CD4-positive, alpha-beta T cell (primary cell): Measurements from ENCODE around the gene MAGEC1. TPM values are rescaled to one million over a fixed set of nuclear protein-coding genes. Genes with fewer than 3 reads are reported as not detected.

Experiments
- ATAC-seq: fragments of 200-7000 bp; cut with Tn5 transposase; one replicate; pipeline ENCODE4 v1.10.0; 2022; ENCODE audit warnings: mild to moderate bottlenecking; ENCODE audit not compliant: poor library complexity
- CTCF ChIA-PET: fragments of 350-600 bp; sonication (Branson Sonifier 250); formaldehyde crosslinking; loops from one replicate; lab custom pipeline; 2021; ENCODE audit warnings: antibody characterized with exemption, inconsistent platforms; lab: Charles Lee
- POLR2A ChIA-PET: fragments of 350-600 bp; sonication (Branson Sonifier 250); formaldehyde crosslinking; loops from one replicate; lab custom pipeline; 2021; ENCODE audit warnings: antibody characterized with exemption, inconsistent platforms; lab: Charles Lee
- DNase-seq, 14 experiments: peaks; one replicate each; pipeline ENCODE4 v3.0.0-alpha.2; 2013 to 2020; ENCODE audit warnings: mixed read lengths in 2 of 14
- H3K27ac ChIP-seq, 2 donors: one replicate each; pipeline versions ENCODE4 v1.5.1 to v1.7.0; 2013; ENCODE audit warnings: low read length in 2 of 2, low read depth in 1 of 2, mild to moderate bottlenecking in 1 of 2
- H3K27me3 ChIP-seq, 2 experiments: 1 replicate in 1 of 2; 2 replicates in 1 of 2; pipeline versions ENCODE4 v1.6.1 to v1.7.0; 2013; ENCODE audit warnings: low read length in 2 of 2, control low read depth in 1 of 2, mild to moderate bottlenecking in 1 of 2, moderate library complexity in 1 of 2; ENCODE audit not compliant: insufficient read depth in 2 of 2, control insufficient read depth in 1 of 2
- H3K36me3 ChIP-seq: one replicate; pipeline ENCODE4 v1.6.1; 2013; ENCODE audit warnings: low read length, control low read depth; ENCODE audit not compliant: insufficient read depth
- H3K4me1 ChIP-seq: one replicate; pipeline ENCODE4 v1.6.1; 2013; ENCODE audit warnings: low read length, control low read depth; ENCODE audit not compliant: insufficient read depth
- H3K4me3 ChIP-seq: one replicate; pipeline ENCODE4 v1.5.1; 2013; ENCODE audit warnings: mild to moderate bottlenecking, low read length, moderate library complexity
- H3K9me3 ChIP-seq, 2 experiments: 1 replicate in 1 of 2; 2 replicates in 1 of 2; pipeline versions ENCODE4 v1.6.1 to v1.7.0; 2013; ENCODE audit warnings: low read length in 2 of 2, mild to moderate bottlenecking in 2 of 2, control low read depth in 1 of 2, moderate library complexity in 1 of 2; ENCODE audit not compliant: control insufficient read depth in 1 of 2, insufficient read depth in 1 of 2
- H3K27ac Mint-ChIP-seq: one replicate; pipeline ENCODE4 v1.8.0; 2020; ENCODE audit warnings: mixed read lengths
- H3K27me3 Mint-ChIP-seq: one replicate; pipeline ENCODE4 v1.8.0; 2021; ENCODE audit warnings: mixed read lengths
- H3K36me3 Mint-ChIP-seq: one replicate; pipeline ENCODE4 v1.8.0; 2021; ENCODE audit warnings: low read depth, mixed read lengths
- H3K4me1 Mint-ChIP-seq: one replicate; pipeline ENCODE4 v1.8.0; 2021; ENCODE audit warnings: low read depth, mixed read lengths
- H3K4me3 Mint-ChIP-seq: one replicate; pipeline ENCODE4 v1.8.0; 2020; ENCODE audit warnings: mild to moderate bottlenecking, mixed read lengths
- H3K9me3 Mint-ChIP-seq: one replicate; pipeline ENCODE4 v1.8.0; 2020; ENCODE audit warnings: mixed read lengths
- CTCF ChIP-seq: fragments of 200-600 bp; IDR thresholded peaks from one replicate; pipeline ENCODE4 v1.8.0; 2022; ENCODE audit warnings: antibody characterized with exemption, mild to moderate bottlenecking
- intact Hi-C, 2 experiments: fragments of 100-400 bp; cut with DNase I in 1 of 2; cut with micrococcal nuclease in 1 of 2; formaldehyde crosslinking; loops; one replicate each; pipeline versions ENCODE4 v1.15.1 to v1.9.0; 2023 to 2025; cut with DNase I, micrococcal nuclease
- total RNA-seq, 174 experiments: library from RNA in 2 of 174; stranded (reverse) in 2 of 174; gene quantifications; one replicate each; pipeline ENCODE4 v1.2.3 and lab custom pipeline; 2021 to 2026

MAGEC1 gene
- total RNA-seq, 2 experiments from 2014 or later = not detected

GRCh38 chrX:141936080-141936479 lies 32.4 kb downstream of the MAGEC1 start:
- DNase-seq = no peak
- no peaks in the 10 kb centered on the region for H3K9me3 ChIP-seq
- no peaks in the 10 kb centered on the region for H3K36me3 Mint-ChIP-seq
- H3K4me3 Mint-ChIP-seq = no peak overlapping the region
- CTCF ChIA-PET = no interaction called here
- no peak overlapping the region for H3K27ac Mint-ChIP-seq
- no peak overlapping the region for H3K4me3 ChIP-seq
- H3K27me3 ChIP-seq = no peaks in the 10 kb centered on the region
- no peak overlapping the region for H3K27ac ChIP-seq
- no peaks in the 10 kb centered on the region for H3K4me1 ChIP-seq
- POLR2A ChIA-PET = no interaction called here
- H3K4me1 Mint-ChIP-seq = no peaks in the 10 kb centered on the region
- H3K9me3 Mint-ChIP-seq = no peaks in the 10 kb centered on the region
- intact Hi-C loops = no loop called here
- H3K27me3 Mint-ChIP-seq = no peaks in the 10 kb centered on the region
- TF ChIP-seq CTCF = no peak
- no peak for ATAC-seq
- no peaks in the 10 kb centered on the region for H3K36me3 ChIP-seq

GRCh38 chrX:141941234-141941633 lies 37.5 kb downstream of the MAGEC1 start:
- H3K27me3 Mint-ChIP-seq = no peaks in the 10 kb centered on the region
- no peak overlapping the region for H3K27ac ChIP-seq
- intact Hi-C loops = no loop called here
- TF ChIP-seq CTCF = no peak
- H3K4me1 ChIP-seq = no peaks in the 10 kb centered on the region
- H3K9me3 ChIP-seq = no peaks in the 10 kb centered on the region
- DNase-seq (no peak), ATAC-seq (no peak)
- no peak overlapping the region for H3K4me3 Mint-ChIP-seq
- H3K9me3 Mint-ChIP-seq = peaks cover 2% of the 10 kb centered on the region
- ChIA-PET POLR2A (no interaction called here), CTCF (no interaction called here)
- H3K36me3 ChIP-seq = no peaks in the 10 kb centered on the region
- no peaks in the 10 kb centered on the region for H3K4me1 Mint-ChIP-seq
- H3K36me3 Mint-ChIP-seq = no peaks in the 10 kb centered on the region
- H3K27ac Mint-ChIP-seq = no peak overlapping the region
- H3K4me3 ChIP-seq = no peak overlapping the region
- no peaks in the 10 kb centered on the region for H3K27me3 ChIP-seq

- DNase-seq (no peak), ATAC-seq (no peak)
- intact Hi-C loops = no loop called here
- no peaks in the 10 kb centered on the region for H3K4me1 Mint-ChIP-seq
- no peaks in the 10 kb centered on the region for H3K27me3 Mint-ChIP-seq
- Histone ChIP-seq H3K9me3 (no peaks in the 10 kb centered on the region), H3K36me3 (no peaks in the 10 kb centered on the region), H3K27ac (no peak overlapping the region), H3K4me3 (no peak overlapping the region), H3K27me3 (no peaks in the 10 kb centered on the region), H3K4me1 (no peaks in the 10 kb centered on the region)
- CTCF ChIA-PET = no interaction called here
- H3K9me3 Mint-ChIP-seq = peaks cover 2% of the 10 kb centered on the region
- TF ChIP-seq CTCF = no peak
- POLR2A ChIA-PET = no interaction called here
- no peak overlapping the region for H3K4me3 Mint-ChIP-seq
- no peak overlapping the region for H3K27ac Mint-ChIP-seq
- no peaks in the 10 kb centered on the region for H3K36me3 Mint-ChIP-seq
Observed at GRCh38 chrX:141945426-141945825, 41.7 kb downstream of the MAGEC1 start.
